ENCODE results near the gene ABLIM2. TPM values are rescaled to one million over a fixed set of nuclear protein-coding genes. Genes with fewer than 3 reads are reported as not detected.
A peak's percentile ranks its signal among the peaks of the same experiment; 100 is the strongest.

ABLIM2 gene
- total and polyA plus RNA-seq, 2 experiments from 2014 or later, result 1.5 to 4.3 TPM

GRCh38 chr4:8112036-8112576, 46.5 kb downstream of the ABLIM2 start:
- Histone ChIP-seq H3K4me3 (no peak overlapping the region), H4K20me1 (replicated peaks; ENCODE audit: insufficient read depth) (no peaks in the 10 kb centered on the region), H3K27me3 (ENCODE audit: insufficient read depth) (no peaks in the 10 kb centered on the region), H2AFZ (no peak overlapping the region), H3F3A (replicated peaks; ENCODE audit: low read depth) (no peaks in the 10 kb centered on the region), H3K79me2 (replicated peaks; ENCODE audit: insufficient read depth) (no peaks in the 10 kb centered on the region), H3K36me3 (ENCODE audit: insufficient read depth) (no peaks in the 10 kb centered on the region), H3K4me1 (ENCODE audit: insufficient read depth) (peaks cover 26% of the 10 kb centered on the region), H3K27ac (ENCODE audit: low read depth) (0 out of 2 replicates have a peak overlapping the region, but pooled peaks have one; percentile 70), H3K9me2 (ENCODE audit: insufficient read depth) (peaks cover 2% of the 10 kb centered on the region; the same call in 1 of the 2 replicates), H3K4me2 (no peak overlapping the region)
- peaks cover 19% of the 10 kb centered on the region for H3K27me3 Mint-ChIP-seq (ENCODE audit: insufficient read depth, low read depth, poor library complexity)
- no peak overlapping the region for H3K4me3 Mint-ChIP-seq
- peaks cover under 1% of the 10 kb centered on the region; the same call in 1 of the 3 replicates for H3K36me3 Mint-ChIP-seq (ENCODE audit: low read depth)
- peaks cover 28% of the 10 kb centered on the region for H3K4me1 Mint-ChIP-seq
- ATAC-seq (peak; percentile 25), DNase-seq (ENCODE audit: low spot score) (peak; percentile 42)
- H3K27ac Mint-ChIP-seq, result peak overlapping the region; percentile 70
- H3K9me3 Mint-ChIP-seq, result peaks cover 2% of the 10 kb centered on the region; the same call in 1 of the 3 replicates
- no peak for TF ChIP-seq ETS1 (IDR thresholded peaks at IDR 0.05)
- no peak for TF ChIP-seq EZH2phosphoT487 (IDR thresholded peaks at IDR 0.05; ENCODE audit: unreplicated experiment)
- TF ChIP-seq ZNF114 (CRISPR knock-in tag; IDR thresholded peaks at IDR 0.05), result no peak
- no peak for TF ChIP-seq NANOG (IDR thresholded peaks at IDR 0.05; ENCODE audit: borderline replicate concordance)
- no peak for TF ChIP-seq CREB1 (CRISPR knock-in tag; IDR thresholded peaks at IDR 0.05; ENCODE audit: low read depth)
- no peak for TF ChIP-seq REST (IDR thresholded peaks at IDR 0.05; ENCODE audit: unreplicated experiment)
- no peak for TF ChIP-seq POLR2AphosphoS5 (IDR thresholded peaks at IDR 0.05; ENCODE audit: low read depth)
- no peak for TF ChIP-seq CTCF (conservative IDR thresholded peaks at IDR 0.05; ENCODE audit: low read depth in 2 of 2)
- TF ChIP-seq ZNF462 (CRISPR knock-in tag; IDR thresholded peaks at IDR 0.05), result no peak
- TF ChIP-seq JUNB (IDR thresholded peaks at IDR 0.05; ENCODE audit: unreplicated experiment), result no peak
- no peak for TF ChIP-seq STAT1 (IDR thresholded peaks at IDR 0.05; ENCODE audit: unreplicated experiment)
- no peak for TF ChIP-seq ZNF331 (CRISPR knock-in tag; IDR thresholded peaks at IDR 0.05; ENCODE audit: low read depth)
- TF ChIP-seq EZH2 (IDR thresholded peaks at IDR 0.05; ENCODE audit: low read depth, unreplicated experiment), result no peak
